ENCODE data around the gene TCEANC2. TPM values are rescaled to one million over a fixed set of nuclear protein-coding genes. Genes with fewer than 3 reads are reported as not detected.
A peak's percentile ranks its signal among the peaks of the same experiment; 100 is the strongest.
"Not testable (repeated sequence)": the region's sequence is repeated elsewhere in the genome, so short reads cannot be mapped to it uniquely, and the experiment has no call there.

Gene TCEANC2
- polyA plus RNA-seq, 3 donors: 7.2 to 10.0 (median 9.2) TPM

GRCh38 chr1:54080598-54081049 is 27.2 kb downstream of the TCEANC2 start:
- peak; percentile 49 for DNase-seq

GRCh38 chr1:54081306-54082270 is 28.2 kb downstream of the TCEANC2 start:
- no peak for DNase-seq

DNA sequence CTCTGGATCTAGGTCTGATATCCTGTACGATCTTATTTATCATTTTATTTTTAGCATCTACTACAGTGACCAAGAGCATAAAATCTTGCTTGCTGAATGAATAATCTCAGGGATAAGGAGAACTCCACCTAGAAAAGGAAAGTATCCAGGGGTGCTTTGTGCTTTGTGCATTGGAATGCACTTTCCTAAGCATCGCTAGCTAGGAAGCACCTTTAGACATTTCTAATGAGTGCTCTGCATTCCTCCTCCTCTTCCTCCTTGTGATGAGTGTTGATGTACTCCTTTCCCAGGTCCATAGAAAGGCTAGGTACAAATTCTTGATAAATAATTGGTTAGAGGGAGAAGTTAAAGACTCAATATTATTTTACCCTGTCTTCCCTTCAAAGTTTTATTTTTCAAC is 31.4 kb downstream of the TCEANC2 start:
- DNase-seq: no peak

- no peak for DNase-seq
Observed at GRCh38 chr1:54086754-54087153, 33.3 kb downstream of the TCEANC2 start.

- DNase-seq: no peak
Observed at GRCh38 chr1:54088385-54088784, 35.0 kb downstream of the TCEANC2 start.

- no peak for DNase-seq
Observed at GRCh38 chr1:54091666-54092065, 38.3 kb downstream of the TCEANC2 start.

DNA sequence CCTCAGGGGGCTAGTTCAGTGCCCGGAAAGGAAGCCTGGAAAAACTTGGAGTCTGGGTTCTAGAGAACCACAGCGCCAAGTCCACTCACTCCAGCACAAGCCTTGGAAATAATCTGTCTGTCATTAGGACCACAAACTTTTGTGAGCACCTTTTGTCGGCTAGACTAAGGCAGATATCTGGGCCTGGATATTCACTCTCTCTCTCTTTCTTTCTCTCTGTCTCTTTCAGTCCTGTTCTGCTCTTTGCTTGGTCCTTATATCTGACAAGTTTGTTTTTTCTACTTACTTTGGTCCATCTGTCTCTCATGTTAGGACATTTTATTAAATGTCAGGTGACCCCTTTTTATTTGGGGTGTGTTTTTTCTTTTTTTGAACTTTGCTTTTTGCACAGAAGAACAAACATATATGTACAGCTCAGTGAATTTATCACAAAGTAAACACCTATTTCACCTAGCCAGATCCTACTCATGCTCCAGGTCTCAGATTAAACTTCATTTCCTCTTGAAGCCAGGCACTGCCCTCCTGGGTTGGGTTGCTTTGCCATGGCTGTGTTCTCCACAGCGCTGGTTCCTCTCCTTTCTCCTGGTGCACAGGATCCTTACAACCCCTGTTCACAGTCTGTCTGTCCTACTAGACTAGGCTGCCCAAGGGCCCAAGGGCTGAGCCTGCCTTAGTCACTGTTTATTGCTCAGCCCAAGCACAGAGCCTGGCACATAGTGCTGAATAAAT is 40.8 kb downstream of the TCEANC2 start:
- no peak for DNase-seq

- not testable (repeated sequence) for DNase-seq
Observed at GRCh38 chr1:54094730-54095105, 41.3 kb downstream of the TCEANC2 start.

DNA sequence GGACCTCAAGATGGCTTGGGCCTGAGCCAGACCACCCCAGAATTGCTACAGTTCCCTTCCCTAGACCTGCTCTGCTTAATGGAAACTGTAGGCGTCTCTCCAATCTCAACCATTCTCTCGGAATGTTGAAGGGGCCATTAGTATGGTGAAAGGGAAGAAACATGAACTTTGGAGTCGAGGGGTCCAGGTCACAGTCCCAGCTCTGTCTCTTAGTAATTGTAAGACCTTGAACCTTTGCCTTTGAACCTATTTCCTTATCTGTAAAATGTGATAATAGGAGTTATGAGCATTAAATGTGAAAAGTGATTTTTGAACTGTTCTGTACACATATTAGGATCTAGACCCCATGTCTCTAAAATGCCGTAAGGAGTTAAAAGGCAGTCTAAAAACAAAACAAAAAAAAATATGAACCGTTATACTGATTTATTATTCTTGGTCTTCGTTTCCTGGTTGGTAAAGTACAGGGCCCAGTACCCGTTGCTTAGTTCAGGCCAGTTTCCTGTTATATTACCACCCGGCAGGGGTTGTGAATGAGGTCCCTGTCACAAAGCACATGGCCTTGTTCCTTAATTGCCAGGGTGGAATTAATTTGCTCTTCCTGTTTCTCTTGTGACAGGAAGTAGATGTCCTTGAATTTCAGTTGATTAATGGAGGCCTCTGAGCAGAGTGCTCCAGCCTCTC is 42.3 kb downstream of the TCEANC2 start:
- DNase-seq: peak; percentile 56

DNA sequence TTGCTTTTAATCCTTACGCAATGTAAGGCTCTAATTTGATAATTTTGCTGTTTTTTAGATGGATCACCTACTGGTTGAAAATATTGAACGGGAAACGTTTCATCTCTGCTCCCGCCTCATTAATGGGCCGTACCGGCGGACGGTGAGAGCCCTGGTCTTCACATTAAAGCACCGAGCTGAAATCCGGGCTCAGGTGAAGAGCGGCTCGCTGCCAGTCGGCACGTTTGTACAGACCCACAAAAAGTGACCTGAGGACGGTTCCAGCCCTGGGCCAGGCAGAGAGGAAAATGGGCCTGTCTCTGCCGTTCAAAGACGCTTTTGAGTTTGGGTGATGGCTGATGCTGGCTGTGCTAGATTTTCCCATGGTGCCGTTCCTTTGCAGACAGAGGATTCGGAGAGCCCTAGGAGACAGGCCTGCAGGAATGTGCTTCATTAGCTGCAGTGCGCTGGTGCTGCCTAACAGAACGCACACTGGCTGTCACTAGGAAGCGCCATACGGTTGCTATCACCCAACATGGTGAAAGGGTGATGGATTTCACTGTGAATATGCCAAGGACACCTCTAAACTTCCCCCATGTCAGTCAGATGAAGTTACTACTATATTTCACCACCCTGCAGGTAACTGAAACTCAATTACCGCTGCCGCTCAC is 42.9 kb downstream of the TCEANC2 start:
- no peak for DNase-seq

DNA sequence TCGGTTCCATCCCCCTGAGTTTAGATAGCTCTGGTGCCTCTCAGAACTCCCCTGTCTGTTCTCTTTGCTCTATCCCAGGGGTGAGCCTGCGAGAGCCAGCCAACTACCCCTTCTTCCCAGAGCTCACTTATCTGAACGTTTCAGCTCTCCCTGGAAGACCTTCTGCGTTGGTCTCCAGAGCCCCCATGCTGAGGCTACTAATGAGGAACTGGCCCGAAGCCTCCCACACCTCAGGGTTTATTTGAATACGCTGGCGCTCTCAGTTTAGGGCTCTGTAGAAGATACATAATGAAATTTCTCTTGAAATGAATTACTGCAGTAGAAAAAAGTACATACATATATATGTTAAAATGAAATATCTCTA is 43.5 kb downstream of the TCEANC2 start:
- no peak for DNase-seq

- no peak for DNase-seq
Observed at GRCh38 chr1:54099061-54099610, 45.7 kb downstream of the TCEANC2 start.

GRCh38 chr1:54100500-54100899 is 47.1 kb downstream of the TCEANC2 start:
- DNase-seq: no peak

- DNase-seq: no peak
Observed at GRCh38 chr1:54103414-54103813, 50.0 kb downstream of the TCEANC2 start.

DNA sequence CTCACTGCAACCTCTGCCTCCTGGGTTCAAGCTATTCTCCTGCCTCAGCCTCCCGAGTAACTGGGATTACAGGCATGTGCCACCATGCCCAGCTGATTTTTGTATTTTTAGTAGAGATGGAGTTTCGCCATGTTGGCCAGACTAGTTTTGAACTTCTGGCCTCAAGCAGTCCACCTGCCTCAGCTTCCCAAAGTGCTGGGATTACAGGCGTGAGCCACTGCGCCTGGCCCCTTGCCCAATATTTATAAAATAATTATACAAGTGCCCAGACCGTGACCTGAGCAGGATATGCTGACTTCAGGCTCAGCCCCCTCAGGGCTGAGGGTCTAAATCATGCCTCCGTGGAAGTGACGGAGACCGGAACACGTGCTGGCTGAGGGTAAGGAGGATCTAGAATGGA is 51.2 kb downstream of the TCEANC2 start:
- not testable (repeated sequence) for DNase-seq

DNA sequence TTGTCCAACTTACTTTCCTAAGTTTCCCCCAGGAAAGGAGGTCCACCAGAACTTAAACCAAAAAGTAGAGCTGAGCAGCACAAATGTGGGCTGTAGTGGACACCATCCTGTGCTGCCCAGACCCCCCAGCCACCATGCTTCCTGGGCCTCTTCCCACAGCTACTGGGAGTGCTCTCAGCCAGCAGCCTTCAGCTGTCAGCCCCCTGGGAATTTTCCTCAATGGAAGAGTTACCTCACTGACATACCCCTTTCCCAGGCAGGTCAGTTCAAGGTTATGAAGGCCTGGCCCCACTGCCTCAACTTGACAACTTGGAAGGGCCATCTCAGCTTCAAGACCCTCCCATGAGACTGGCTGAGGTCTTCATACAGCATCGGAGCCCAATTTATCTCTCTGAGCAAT is 51.7 kb downstream of the TCEANC2 start:
- no peak for DNase-seq

DNA sequence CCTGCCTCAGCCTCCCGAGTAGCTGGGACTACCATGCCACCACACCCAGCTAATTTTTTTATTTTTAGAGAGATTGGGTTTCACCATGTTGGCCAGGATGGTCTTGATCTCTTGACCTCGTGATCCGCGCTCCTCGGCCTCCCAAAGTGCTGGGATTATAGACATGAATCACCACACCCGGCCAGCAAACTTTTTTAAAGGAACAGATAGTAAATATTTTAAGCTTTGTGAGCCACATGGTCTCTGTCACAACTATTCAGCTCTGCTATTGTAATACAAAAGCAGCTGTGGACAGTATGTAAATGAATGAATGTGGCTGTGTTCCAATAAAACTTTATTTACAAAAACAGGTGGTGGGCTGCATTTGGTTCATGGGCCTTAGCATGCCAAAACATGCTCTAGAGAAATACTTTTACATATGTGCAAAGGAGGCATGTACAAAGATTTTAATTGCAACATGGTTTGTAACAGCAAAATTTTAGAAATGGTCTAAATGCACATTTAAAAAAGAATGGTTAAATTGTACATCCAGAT is 52.4 kb downstream of the TCEANC2 start:
- no peak for DNase-seq

- no peak for DNase-seq
Observed at GRCh38 chr1:54107131-54107530, 53.7 kb downstream of the TCEANC2 start.

DNA sequence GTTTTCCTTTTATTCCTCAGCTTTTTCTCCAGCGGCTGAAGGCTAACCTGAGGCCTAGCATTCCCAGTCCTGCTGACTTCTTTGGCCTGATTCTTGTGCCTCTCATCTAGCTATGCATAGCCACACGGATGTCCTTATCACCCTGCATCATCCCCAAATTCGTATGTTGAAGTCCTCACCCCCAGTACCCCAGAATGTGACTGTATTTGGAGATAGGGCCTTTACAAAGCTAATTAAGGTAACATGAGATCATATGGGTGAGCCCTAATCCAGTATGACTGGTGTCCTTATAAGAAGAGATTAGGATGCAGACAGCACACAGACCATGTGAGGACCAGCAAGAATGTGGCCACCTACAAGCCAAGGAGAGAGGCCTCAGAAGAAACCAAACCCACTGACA is 54.7 kb downstream of the TCEANC2 start:
- DNase-seq: no peak

DNA sequence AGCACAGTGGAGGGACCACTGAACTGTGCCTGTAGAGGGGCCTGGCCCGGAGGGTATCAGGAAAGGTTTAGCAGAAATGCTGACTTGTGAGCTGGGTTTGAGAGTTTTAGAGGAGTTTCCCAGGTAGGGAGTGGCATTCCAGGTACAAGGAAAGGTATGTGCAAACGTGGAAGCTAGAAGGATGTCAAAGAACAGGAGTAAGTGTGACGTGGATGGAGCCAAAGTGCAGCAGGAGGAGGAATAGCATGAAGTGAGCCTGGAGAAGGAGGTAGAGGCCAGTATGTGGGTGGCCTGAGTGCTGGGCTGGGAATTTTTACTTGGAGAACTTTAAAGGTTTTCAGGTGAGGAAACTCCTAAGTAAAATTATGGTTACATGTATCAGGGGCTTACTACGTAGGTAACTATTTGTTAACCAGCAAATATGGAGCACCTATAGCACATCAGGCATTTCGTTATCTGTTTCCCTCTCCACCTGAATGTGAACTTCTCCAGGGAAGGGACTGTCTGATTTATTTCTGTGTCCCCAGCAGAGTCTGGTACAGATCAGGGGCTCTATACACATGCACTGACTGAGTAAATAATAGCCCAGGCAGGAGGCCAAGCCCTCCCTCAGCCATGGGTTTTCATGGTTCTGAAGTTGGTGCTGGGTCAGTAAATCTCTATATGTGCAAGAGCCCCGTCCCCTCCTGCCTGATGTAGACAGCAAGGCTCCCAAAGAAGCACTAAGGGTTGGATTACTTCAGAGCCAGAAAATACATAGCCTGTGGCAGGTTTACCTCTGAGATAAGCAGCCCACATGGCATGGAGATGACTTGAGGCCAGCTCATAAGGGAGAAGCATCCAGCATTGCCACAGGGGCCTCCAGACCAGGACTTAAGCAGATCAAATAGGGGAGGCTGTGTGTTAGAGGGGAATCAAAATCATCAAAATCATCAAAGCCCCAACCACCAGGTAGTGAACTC is 56.0 kb downstream of the TCEANC2 start:
- no peak for DNase-seq
